Sciatic nerve (tissue), 2 donors: ENCODE measurements around the gene TMED5. TPM values are rescaled to one million over a fixed set of nuclear protein-coding genes. Genes with fewer than 3 reads are reported as not detected.
"Not testable (repeated sequence)": the region's sequence is repeated elsewhere in the genome, so short reads cannot be mapped to it uniquely, and the experiment has no call there.

Source experiments
- ATAC-seq: fragments of 200-7000 bp; cut with Tn5 transposase; one replicate; pipeline ENCODE4 v1.9.1; 2020; ENCODE audit warnings: mild to moderate bottlenecking, moderate library complexity
- DNase-seq: peaks from one replicate; pipeline ENCODE4 v3.0.0-alpha.2; 2020; ENCODE audit warnings: low spot score
- intact Hi-C: fragments of 100-400 bp; cut with DNase I; formaldehyde crosslinking; loops from one replicate; pipeline ENCODE4 v1.14.2; 2022
- total RNA-seq: library from RNA; stranded (reverse); fragmentation: NEBNext Ultra II Directional; extraction: Animal tissue kit (Norgen Biotek cat#: 25700); gene quantifications from one replicate; pipeline ENCODE4 v1.2.1, GENCODE V29; 2021
- donor health status: DM: no; HTN: no; CAD: no.
- donor health status: DM: no; HTN: no; CAD: no.

Gene TMED5
- 40.5 TPM for total RNA-seq

DNA sequence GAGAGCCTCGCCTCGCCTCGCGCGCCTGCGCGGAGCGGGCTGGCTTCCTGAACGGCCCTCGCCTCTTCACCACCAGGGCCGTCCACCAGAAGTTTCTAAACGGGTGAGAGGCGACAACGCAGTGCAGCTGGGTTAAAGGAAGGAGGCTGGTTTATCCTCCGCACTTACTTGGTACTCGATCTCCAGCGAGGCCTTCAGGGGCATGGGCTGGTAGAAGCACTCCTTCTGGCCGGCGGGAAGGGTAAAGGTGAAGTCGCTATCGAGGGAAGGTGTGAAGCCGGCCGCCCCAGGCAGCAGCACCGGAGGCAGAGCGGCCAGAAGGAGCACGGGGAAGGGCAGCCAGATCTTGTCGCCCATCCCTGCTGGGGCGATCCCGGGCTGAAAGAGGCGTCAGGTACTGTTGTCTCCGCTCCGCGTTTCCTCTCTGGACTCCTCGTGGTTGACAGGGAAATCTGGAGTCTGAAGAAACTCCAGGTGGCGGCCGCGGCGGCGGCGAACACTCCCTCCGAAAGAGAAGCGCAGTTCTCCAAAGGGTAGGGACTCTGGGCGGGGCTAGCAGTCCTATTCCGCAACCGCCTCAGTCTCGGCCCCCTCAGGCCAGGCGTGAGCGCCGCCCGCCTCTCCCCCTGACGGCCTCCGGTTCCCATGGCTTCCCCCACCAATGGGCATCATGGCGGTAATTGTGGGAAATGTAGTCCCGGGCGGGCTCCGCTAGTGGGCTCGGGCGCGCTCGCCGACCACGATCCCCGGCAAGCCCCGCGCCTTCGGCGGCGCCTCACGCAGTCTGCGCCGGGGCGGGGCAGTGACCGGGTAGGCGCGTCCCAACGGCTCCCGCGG lies at the start of gene TMED5:
Gene TMED5, minus strand, starts transcription at position 528 of the 837 bp plus-strand sequence. Its CDS starts 171 bp downstream, at position 357.
- ATAC-seq (peak; percentile 99), DNase-seq (peak; percentile 98)
- intact Hi-C loops: no loop called here

DNA sequence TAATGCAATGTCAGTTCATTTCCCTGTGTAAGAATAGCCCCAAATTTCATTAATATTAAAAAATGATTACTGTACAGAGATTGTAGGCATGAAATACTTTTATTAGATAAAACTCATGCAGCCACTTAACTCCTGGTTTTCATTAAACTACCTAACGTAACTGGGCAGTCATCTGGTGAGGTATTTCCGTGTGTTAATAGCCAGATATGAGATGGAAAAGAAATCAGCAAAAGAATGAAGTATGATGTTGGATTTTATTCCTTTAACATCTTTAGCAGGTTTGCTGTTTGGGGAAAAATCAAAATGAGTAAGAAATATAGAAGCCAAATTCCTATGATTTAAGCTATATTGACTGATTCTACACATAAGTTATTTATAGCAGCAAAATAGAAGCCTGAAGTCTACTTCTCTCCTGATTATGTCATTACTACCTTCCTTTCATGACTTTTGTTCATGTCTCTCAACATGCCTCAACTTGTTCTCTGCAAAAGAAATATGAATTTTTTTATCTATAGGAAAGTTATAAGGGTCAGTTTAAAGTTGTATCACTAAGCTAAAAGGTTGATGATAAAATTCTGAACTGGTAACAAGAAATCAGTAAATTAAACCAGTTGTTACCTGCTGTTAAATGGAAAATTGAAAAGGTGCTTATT lies 42.9 kb upstream of the TMED5 start:
- intact Hi-C loops: no loop called here
- no peak for ATAC-seq
- DNase-seq: no peak

DNA sequence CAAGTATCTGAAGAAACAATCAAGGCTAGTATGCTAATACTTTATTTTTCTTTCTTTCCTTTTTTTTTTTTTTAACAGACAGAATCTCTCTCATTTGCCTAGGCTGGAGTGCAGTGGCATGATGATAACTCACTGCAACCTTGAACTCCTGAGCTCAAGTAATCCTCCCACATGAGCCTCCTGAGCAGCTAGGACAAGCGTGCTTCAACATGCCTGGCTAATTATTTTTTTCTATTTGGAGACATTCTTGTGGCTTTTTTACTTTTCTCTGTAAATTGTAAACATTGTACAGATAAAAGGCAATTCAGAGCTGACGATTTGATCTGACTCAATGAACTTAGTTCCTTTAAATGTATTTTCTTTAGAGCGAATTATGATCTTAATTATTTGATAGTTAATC lies 41.7 kb upstream of the TMED5 start:
- intact Hi-C loops: no loop called here
- no peak for DNase-seq
- ATAC-seq: no peak

- ATAC-seq, DNase-seq, intact Hi-C loops: not testable (repeated sequence)
These were observed 40.5 kb upstream of the TMED5 start for GRCh38 chr1:93220716-93221115.

- intact Hi-C loops: no loop called here
- ATAC-seq: no peak
These were observed 39.2 kb upstream of the TMED5 start for GRCh38 chr1:93219443-93219842.

DNA sequence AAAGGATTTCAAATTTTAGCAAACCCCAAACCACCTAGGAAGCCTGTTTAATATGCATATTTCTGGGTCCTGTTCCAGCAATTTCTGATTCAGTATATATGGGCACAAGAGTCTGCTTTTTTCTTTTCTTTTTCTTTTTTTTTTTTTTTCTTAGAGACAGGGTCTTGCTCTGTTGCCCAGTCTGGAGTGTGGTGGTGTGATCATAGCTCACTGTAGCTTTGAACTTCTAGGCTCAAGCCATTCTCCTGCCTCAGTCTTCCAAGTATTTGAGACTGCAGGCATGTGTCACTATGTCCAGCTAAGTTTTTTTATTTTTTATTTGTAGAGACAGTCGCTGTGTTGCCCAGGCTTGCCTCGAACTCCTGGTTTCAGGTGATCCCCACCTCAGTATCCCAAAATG lies 35.1 kb upstream of the TMED5 start:
- intact Hi-C loops: no loop called here
- DNase-seq: no peak
- no peak for ATAC-seq

More at GRCh38 chr1:93219443-93219842, 39.2 kb upstream of the TMED5 start:
- DNase-seq: no peak

DNA sequence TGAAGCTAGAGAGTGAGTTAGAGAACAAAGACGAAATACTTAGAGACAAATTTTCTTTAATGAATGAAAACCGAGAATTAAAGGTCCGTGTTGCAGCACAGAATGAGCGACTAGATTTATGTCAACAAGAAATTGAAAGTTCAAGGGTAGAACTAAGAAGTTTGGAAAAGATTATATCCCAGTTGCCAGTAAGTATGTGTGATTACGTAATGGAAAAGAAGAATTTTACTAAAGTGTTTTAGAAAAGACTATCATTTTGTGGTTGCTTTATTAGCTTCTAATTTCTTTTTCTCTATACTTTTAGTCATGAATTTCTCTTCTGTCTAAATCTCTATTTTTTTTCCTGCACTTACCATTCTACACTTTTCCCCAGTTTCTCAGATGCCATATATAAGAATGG lies 27.0 kb upstream of the TMED5 start:
- ATAC-seq (no peak), DNase-seq (no peak)
- intact Hi-C loops: no loop called here

- no peak for ATAC-seq
- intact Hi-C loops: no loop called here
- DNase-seq: no peak
These were observed 26.3 kb upstream of the TMED5 start for GRCh38 chr1:93206567-93206954.

GRCh38 chr1:93205892-93206566 lies 25.8 kb upstream of the TMED5 start:
- DNase-seq (no peak), ATAC-seq (no peak)
- intact Hi-C loops: no loop called here

DNA sequence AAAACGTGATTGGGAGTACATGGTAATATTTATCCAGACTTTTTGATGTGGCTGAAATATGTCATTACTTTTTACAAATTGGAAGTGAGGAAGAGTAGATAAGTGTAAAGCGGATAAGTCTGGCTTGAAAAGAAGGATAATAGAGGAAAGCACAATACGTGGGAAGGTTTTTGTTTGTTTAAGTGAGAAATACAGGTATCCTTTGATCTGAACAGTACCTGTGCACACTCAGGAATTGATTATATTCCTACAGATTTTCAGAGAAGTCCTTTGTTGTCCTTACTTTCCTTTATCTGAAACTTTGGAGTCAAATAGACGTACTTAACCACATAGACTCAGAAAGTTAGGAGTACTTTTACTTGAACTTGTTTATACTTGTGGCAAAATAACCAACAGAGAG lies 20.5 kb upstream of the TMED5 start:
- no peak for DNase-seq
- no peak for ATAC-seq
- intact Hi-C loops: no loop called here

DNA sequence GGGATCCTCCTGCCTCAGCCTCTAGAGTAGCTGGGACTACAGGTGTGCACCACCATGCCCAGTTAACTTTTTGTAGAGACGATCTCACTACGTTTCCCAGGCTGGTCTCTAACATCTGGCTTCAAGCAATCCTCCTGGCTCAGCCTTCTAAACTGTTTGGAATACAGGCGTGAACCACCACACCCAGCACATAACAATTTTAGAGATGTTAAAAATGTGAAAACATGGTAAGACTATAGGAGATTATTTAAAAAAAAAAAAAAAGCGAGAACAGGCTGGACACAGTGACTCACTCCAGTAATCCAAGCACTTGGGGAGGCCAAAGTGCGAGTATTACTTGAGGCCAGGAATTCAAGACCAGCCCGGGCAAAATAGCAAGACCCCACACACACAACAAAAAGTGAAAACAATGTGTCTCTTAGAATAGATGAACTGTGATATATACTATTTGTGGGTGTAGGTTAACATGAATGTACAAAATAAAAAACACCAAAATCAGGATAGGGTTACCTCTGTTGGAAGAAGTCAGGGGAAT lies 19.9 kb upstream of the TMED5 start:
- DNase-seq (no peak), ATAC-seq (no peak)
- intact Hi-C loops: no loop called here

DNA sequence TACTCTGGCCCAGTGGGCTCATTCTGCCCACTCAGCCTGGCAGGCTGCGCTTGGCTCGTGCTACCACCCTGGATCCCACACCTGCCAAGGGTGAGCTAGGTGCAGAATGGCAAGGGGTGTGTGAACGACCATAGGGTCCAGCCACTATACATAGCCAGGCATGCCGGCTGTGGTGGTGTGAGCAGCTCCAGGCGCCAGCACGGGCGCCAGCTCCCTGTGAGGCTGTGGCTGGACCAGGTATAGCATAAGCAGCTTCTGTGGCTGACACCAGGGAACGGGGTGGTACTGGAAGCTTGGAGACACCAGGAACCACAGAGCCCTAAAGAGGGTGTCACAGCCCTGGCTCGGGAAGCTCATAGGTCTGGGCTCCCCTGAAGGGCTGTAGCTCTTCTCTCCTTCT lies 18.9 kb upstream of the TMED5 start:
- no peak for DNase-seq
- no peak for ATAC-seq
- intact Hi-C loops: no loop called here

DNA sequence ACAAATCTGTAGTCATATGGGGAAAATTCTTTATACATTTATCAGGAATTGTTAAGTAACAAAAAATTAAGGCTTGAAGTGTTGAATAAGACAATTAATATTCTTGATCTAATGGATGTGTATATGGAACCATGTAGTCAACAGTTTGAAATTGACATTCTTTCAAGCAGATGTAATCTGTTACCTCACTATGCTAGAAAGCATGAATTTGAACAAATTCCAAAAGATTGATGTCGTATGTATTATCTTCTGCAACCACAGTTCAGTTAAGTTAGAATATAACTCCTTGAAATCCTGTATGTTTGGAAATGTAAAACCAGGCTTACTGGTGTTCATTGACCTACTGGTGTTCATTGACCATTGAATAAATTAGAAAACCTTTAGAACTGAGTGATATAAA lies 16.4 kb upstream of the TMED5 start:
- intact Hi-C loops: no loop called here
- DNase-seq (no peak), ATAC-seq (no peak)

DNA sequence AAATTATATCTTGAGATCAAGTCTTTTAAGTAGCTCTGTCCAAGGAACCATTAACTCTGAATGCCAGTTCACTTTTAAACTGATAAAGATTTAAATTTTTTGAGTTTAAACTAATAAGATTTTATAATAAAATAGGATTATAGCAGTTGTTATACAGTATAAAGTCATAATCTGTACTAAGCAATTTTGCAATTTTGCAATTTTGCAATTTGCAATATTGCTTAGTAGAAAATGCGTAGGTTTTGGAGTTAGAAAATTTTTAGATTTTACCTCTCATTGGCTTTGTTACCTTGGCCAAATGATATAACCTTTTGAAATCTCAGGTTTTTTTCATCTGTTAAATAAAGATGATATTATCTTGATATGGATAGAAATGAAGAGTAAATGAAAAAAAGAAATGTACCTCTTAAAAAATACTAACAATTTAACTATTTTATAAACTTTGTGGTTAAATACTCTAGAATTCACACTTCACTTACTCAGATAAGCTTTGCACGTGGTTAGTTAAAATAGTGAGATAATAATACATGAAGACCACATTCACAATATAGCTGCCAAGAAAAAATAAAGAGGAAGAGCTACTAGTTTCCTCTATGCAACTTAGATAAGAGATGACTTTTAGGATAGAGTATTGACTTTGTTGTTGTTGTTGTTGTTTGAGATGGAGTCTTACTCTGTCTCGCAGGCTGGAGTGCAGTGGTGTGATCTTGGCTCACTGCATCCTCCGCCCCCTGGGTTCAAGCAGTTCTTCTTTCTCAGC lies 14.2 kb upstream of the TMED5 start:
- DNase-seq (no peak), ATAC-seq (no peak)
- intact Hi-C loops: no loop called here

DNA sequence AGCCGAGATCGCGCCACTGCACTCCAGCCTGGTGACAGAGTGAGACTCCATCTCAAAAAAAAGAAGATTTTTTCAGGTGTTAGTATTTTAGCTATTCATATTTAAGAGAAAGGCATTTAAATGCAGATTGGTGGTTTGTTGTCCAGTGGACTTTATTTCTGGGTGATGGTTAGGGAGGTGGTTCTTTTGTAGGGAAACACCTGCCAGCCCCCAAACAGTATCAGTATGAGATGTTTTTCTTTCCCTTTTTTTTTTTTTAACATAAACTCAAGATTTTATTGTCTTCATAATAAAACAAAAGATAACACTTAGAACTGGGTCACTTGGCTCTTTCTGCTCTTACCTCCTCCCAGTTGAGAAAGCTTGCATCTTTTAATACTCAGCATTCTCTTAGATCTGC lies 10.2 kb upstream of the TMED5 start:
- intact Hi-C loops: no loop called here
- no peak for ATAC-seq

DNA sequence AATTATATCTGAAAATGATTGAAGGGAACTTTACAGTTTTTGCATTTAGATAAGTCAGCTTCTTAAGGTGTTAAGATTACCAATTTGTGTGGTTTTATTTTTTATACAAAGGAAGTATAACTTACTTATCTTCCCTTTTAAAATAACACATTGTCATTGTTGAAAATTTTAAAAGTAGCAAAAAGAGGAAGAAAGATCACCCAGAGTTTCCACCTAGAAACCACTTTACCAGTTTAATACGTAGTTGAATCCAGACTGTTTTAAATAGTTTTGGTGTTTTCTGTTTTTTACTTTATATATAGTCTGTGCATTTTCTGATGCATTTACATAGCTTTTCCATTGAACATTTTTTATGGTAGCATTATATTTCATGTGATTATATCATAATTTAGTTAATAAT lies 6.5 kb upstream of the TMED5 start:
- ATAC-seq: no peak
- intact Hi-C loops: no loop called here
- DNase-seq: no peak

More for the DNA sequence above, 10.2 kb upstream of the TMED5 start:
- no peak for DNase-seq

DNA sequence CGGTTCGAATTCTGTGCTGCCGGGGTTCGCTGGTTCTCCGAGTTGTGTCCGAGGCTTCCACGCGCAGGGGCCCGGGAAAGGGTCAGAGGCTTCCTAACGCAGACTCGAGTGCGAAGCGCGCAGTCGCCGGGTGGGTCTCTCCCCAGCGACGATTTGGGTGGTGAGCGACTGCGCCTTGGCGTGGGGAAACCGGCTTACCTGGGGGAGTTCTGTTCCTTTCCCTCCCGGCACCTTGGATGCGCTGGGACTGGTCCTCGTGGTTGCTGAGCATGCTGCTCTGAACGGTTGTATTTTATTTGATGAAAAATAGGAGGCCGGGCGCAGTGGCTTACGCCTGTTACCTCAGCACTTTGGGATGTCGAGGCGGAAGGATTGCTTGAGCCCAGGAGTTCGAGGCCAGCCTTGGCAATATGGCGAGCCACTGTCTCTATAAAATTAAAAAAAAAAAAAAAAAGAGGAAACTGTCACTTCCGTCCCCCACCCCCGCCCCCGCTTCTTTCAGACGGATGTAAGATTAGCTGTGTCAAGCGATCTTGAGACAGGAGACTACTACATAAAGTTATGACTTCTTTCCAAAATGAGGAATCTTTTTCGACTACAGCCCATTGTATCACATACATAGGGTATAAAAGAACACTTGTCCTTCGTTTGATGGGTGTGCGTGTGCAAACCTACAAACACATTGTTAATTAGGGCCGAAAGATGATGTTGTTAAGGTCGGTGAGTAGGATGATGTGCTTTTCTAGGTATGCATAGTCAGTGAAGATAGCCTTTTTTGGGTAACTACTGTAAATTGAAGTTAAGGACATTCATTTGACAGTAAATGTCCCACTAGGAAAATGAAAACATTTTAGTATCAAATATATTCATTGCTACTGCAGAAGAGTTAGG lies 755 bp upstream of the TMED5 start, which contains the start of gene CCDC18:
Gene CCDC18, plus strand, starts transcription at position 2 of the 891 bp plus-strand sequence. CDS start 2,638 bp downstream, outside the sequence.
- ATAC-seq (no peak), DNase-seq (no peak)
- intact Hi-C loops: no loop called here

GRCh38 chr1:93178418-93178817 lies 1.8 kb downstream of the TMED5 start:
- DNase-seq (no peak), ATAC-seq (no peak)
- intact Hi-C loops: no loop called here
